Activated T-cell treated with anti-CD3 and anti-CD28 coated beads, Interleukin-2, amount 50 U/mL, for 24 hours (primary cell): ENCODE measurements around the gene SLFN14.
"Not testable (repeated sequence)": the region's sequence is repeated elsewhere in the genome, so short reads cannot be mapped to it uniquely, and the experiment has no call there.

Experiments
- DNase-seq: peaks from one replicate; pipeline ENCODE4 v3.0.0-alpha.2; 2020
- H3K27ac Mint-ChIP-seq: 2 replicates; pipeline ENCODE4 v1.8.0; 2020; ENCODE audit warnings: mild to moderate bottlenecking, mixed read lengths
- H3K27me3 Mint-ChIP-seq: 2 replicates; pipeline ENCODE4 v1.8.0; 2020; ENCODE audit warnings: mixed read lengths
- H3K36me3 Mint-ChIP-seq: 2 replicates; pipeline ENCODE4 v1.8.0; 2020; ENCODE audit warnings: low read depth, mixed read lengths
- H3K4me1 Mint-ChIP-seq: 2 replicates; pipeline ENCODE4 v1.8.0; 2020; ENCODE audit warnings: low read depth, mixed read lengths
- H3K4me3 Mint-ChIP-seq: 2 replicates; pipeline ENCODE4 v1.8.0; 2020; ENCODE audit warnings: mild to moderate bottlenecking, moderate library complexity, mixed read lengths
- H3K9me3 Mint-ChIP-seq: 2 replicates; pipeline ENCODE4 v1.8.0; 2020; ENCODE audit warnings: mixed read lengths

The SLFN14 gene

DNA sequence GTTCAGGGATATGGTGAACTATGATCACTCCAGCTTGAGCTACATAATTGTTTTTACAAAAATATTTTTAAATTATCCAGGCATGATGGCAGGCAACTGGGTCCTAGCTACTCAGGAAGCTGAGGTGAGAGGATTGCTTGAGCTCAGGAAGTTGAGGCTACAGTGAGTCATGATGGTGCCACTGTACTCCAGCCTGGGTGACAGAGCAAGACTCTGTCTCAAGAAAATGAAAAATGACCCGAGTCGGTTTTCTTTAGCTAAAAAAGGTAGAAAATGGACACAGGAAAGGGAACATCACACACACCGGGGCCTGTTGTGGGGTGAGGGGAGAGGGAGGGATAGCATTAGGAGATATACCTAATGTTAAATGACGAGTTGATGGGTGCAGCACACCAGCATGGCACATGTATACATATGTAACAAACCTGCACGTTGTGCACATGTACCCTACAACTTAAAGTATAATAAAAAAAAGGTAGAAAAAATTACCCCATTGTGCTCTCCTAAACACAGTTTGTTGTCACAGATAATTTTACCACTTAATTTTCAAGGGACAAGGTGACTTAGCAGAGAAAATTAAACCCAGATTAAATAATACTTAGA, 38.9 kb downstream of the SLFN14 start:
- Mint-ChIP-seq H3K4me1 (peaks cover 97% of the 10 kb centered on the region), H3K4me3 (peak overlapping the region; percentile 75), H3K36me3 (peaks cover 74% of the 10 kb centered on the region), H3K27ac (peak overlapping the region; percentile 97)
- not testable (repeated sequence) for H3K27me3 Mint-ChIP-seq, DNase-seq, H3K9me3 Mint-ChIP-seq

DNA sequence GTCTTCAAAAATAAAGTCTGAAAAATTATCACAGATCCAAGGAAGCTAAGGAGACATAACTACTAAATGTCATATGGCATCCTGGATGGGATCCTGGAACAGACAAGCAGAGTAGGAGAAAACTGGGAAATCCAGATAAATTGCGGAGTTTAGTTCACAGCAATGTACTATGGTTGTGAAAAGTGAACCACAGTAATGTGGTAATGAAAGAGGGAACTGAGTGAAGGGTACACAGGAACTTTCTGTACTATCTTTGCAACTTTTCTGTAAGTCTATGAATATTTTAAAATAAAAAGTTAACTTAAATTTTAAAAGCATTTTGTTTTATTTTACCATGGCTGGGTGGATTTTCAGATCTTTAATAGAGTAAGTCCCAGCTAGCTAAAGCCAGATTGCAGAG, 39.5 kb downstream of the SLFN14 start:
- no peak for DNase-seq
- H3K27me3 Mint-ChIP-seq = no peaks in the 10 kb centered on the region
- H3K9me3 Mint-ChIP-seq = no peaks in the 10 kb centered on the region
- H3K4me3 Mint-ChIP-seq = no peak overlapping the region
- peaks cover 94% of the 10 kb centered on the region for H3K4me1 Mint-ChIP-seq
- H3K36me3 Mint-ChIP-seq = peaks cover 72% of the 10 kb centered on the region
- H3K27ac Mint-ChIP-seq = peak overlapping the region; percentile 97

DNA sequence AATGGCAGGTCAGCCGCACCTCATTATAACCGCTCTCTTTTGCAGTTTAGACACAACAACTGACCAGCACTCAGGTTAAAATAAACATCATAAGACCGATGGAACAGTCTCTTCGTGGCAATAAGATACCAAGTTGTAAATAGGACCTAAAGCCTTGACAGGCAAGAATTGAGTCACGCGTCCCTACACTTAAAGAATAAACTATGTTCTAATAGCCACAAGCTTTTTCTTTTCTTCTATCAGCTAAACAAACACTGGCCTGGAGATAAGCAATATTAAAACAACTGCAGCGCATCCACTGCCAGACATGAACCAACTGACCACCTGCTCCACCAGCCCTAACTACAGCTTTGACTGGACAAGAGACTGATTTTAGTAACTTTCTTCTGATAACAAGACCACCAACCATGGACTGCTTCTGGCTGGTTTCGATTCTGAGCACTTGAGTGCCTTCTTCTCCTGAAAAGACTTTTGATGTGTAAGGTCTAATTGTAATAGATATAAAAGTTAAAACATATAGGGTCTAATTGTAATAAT, 40.6 kb downstream of the SLFN14 start:
- H3K27me3 Mint-ChIP-seq = no peaks in the 10 kb centered on the region
- peak overlapping the region; percentile 80 for H3K27ac Mint-ChIP-seq
- H3K9me3 Mint-ChIP-seq = no peaks in the 10 kb centered on the region
- no peak overlapping the region for H3K4me3 Mint-ChIP-seq
- DNase-seq = no peak
- H3K4me1 Mint-ChIP-seq = peaks cover 90% of the 10 kb centered on the region
- peaks cover 81% of the 10 kb centered on the region for H3K36me3 Mint-ChIP-seq

DNA sequence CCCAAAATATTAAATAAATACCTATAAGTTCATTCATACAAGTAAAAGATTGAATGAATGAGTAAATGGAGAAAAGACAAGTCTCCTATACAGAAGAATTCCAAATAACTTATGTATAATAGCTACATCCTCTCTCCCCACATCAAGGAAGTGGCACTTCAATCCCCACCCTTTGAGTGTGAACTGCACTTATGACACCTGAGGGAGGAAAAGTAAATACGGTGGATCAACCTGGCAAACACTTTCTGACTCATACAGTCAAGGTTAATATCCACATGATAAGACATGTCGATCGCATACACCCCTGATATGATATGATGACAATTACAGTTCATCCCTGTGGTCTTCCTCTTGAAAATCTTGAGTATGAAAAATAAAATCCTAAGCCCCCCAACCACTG, 41.2 kb downstream of the SLFN14 start:
- peaks cover 89% of the 10 kb centered on the region for H3K4me1 Mint-ChIP-seq
- no peaks in the 10 kb centered on the region for H3K9me3 Mint-ChIP-seq
- H3K36me3 Mint-ChIP-seq = peaks cover 86% of the 10 kb centered on the region
- DNase-seq = no peak
- H3K4me3 Mint-ChIP-seq = no peak overlapping the region
- H3K27me3 Mint-ChIP-seq = no peaks in the 10 kb centered on the region
- peak overlapping the region; percentile 80 for H3K27ac Mint-ChIP-seq

DNA sequence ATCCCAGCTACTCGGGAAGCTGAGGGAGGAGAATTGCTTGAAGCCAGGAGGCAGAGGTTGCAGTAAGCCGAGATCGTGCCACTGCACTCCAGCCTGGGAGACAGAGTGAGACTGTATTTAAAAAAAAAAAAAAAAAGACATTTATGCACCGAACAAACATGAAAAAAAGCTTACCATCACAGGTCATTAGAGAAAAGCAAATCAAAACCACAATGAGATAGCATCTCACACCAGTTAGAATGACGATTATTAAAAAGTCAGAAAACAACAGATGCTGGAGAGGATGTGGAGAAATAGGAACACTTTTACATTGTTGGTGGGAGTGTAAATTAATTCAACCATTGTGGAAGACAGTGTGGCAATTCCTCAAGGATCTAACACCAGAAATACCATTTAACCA, 42.2 kb downstream of the SLFN14 start:
- not testable (repeated sequence) for H3K27me3 Mint-ChIP-seq, H3K9me3 Mint-ChIP-seq, H3K4me3 Mint-ChIP-seq, DNase-seq
- H3K36me3 Mint-ChIP-seq = peaks cover 88% of the 10 kb centered on the region
- H3K27ac Mint-ChIP-seq = peak overlapping the region; percentile 57
- peaks cover 87% of the 10 kb centered on the region for H3K4me1 Mint-ChIP-seq

DNA sequence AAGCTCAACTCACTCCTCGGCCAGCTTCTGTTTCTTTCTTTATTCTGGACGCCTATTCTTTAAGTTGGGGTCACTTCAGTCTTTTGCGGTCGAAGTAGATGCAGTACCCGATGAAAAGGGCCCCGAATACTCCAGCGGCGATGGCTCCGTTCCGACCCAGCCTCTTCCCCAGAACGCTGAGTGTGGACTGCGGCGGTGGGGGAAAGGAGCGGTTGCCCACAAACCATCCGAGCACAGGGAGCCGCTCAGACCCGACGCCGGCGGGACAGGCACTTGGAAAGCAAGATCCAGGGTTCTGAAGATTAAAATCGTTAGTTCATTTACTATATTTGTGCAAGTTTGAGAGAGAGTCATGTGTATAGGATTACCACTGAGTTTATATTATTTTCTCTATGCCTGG, 45.6 kb downstream of the SLFN14 start:
- peaks cover 85% of the 10 kb centered on the region for H3K36me3 Mint-ChIP-seq

DNA sequence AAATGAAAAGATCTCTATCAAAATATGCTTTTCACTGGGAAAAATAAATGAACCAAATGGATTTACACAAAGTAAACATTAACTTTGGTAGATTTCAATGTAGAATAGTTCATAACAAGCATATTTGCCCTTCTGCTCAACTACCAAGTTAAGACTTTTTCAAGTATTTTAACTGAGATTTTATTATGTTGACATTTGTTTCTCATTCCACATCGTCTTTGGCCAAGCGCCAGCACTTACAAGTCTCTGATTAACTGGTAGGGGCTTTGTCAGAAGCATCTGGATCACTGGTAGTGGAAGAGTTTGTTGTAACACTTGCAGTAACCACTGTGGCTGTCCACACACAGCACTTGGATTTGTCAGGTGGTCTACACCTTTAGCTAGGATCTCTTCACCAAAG, 46.1 kb downstream of the SLFN14 start:
- DNase-seq = no peak
- Mint-ChIP-seq H3K27me3 (no peaks in the 10 kb centered on the region), H3K9me3 (no peaks in the 10 kb centered on the region), H3K36me3 (peaks cover 85% of the 10 kb centered on the region), H3K27ac (peak overlapping the region; percentile 7), H3K4me3 (no peak overlapping the region), H3K4me1 (peaks cover 72% of the 10 kb centered on the region)

More for the DNA sequence above, 45.6 kb downstream of the SLFN14 start:
- H3K27me3 Mint-ChIP-seq = no peaks in the 10 kb centered on the region
- no peak overlapping the region for H3K4me3 Mint-ChIP-seq
- no peaks in the 10 kb centered on the region for H3K9me3 Mint-ChIP-seq
- peaks cover 73% of the 10 kb centered on the region for H3K4me1 Mint-ChIP-seq
- no peak for DNase-seq
- H3K27ac Mint-ChIP-seq = peak overlapping the region; percentile 41
